Ishikawa (cell line): ENCODE data around the gene IQSEC3.

ENCODE experiments used
- CEBPB ChIP-seq: IDR thresholded peaks from 2 replicates; pipeline ENCODE4 v1.6.1; 2012
- CREB1 ChIP-seq: IDR thresholded peaks from 2 replicates; pipeline ENCODE4 v1.6.1; 2012; ENCODE audit warnings: low read depth
- EP300 ChIP-seq: IDR thresholded peaks from 2 replicates; pipeline ENCODE4 v1.6.1; 2012; ENCODE audit warnings: borderline replicate concordance
- RAD21 ChIP-seq: IDR thresholded peaks from 2 replicates; pipeline ENCODE4 v1.6.1; 2012; ENCODE audit warnings: low read depth
- TCF12 ChIP-seq: IDR thresholded peaks from 2 replicates; pipeline ENCODE4 v1.6.1; 2012; ENCODE audit warnings: low read depth
- TEAD4 ChIP-seq: IDR thresholded peaks from 2 replicates; pipeline ENCODE4 v1.6.1; 2012
- TF ChIP-seq, protein P1 (sequence below): IDR thresholded peaks from 2 replicates; pipeline ENCODE4 v1.6.1; 2012; ENCODE audit warnings: low read depth, mild to moderate bottlenecking
- TF ChIP-seq, protein P2 (sequence below): IDR thresholded peaks from 2 replicates; pipeline ENCODE4 v1.6.1; 2012

- TF ChIP-seq, protein P1, sequence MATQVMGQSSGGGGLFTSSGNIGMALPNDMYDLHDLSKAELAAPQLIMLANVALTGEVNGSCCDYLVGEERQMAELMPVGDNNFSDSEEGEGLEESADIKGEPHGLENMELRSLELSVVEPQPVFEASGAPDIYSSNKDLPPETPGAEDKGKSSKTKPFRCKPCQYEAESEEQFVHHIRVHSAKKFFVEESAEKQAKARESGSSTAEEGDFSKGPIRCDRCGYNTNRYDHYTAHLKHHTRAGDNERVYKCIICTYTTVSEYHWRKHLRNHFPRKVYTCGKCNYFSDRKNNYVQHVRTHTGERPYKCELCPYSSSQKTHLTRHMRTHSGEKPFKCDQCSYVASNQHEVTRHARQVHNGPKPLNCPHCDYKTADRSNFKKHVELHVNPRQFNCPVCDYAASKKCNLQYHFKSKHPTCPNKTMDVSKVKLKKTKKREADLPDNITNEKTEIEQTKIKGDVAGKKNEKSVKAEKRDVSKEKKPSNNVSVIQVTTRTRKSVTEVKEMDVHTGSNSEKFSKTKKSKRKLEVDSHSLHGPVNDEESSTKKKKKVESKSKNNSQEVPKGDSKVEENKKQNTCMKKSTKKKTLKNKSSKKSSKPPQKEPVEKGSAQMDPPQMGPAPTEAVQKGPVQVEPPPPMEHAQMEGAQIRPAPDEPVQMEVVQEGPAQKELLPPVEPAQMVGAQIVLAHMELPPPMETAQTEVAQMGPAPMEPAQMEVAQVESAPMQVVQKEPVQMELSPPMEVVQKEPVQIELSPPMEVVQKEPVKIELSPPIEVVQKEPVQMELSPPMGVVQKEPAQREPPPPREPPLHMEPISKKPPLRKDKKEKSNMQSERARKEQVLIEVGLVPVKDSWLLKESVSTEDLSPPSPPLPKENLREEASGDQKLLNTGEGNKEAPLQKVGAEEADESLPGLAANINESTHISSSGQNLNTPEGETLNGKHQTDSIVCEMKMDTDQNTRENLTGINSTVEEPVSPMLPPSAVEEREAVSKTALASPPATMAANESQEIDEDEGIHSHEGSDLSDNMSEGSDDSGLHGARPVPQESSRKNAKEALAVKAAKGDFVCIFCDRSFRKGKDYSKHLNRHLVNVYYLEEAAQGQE = no peak
- no peak for TF ChIP-seq TCF12
- no peak for TF ChIP-seq EP300
- TF ChIP-seq CREB1 = no peak
- no peak for TF ChIP-seq RAD21
- no peak for TF ChIP-seq TEAD4
- TF ChIP-seq, protein P2, sequence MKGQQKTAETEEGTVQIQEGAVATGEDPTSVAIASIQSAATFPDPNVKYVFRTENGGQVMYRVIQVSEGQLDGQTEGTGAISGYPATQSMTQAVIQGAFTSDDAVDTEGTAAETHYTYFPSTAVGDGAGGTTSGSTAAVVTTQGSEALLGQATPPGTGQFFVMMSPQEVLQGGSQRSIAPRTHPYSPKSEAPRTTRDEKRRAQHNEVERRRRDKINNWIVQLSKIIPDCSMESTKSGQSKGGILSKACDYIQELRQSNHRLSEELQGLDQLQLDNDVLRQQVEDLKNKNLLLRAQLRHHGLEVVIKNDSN = no peak
- TF ChIP-seq CEBPB = no peak
These were observed 12.5 kb upstream of the IQSEC3 start for GRCh38 chr12:53735-54730.
